HepG2 (cell line): Measurements from ENCODE around the gene C3orf18. TPM values are rescaled to one million over a fixed set of nuclear protein-coding genes. Genes with fewer than 3 reads are reported as not detected.

Experiments
- ATAC-seq: fragments of 200-7000 bp; cut with Tn5 transposase; 3 replicates; pipeline ENCODE4 v1.9.1; 2020; ENCODE audit warnings: mild to moderate bottlenecking, moderate library complexity
- BruUV-seq: library from RNA; stranded (reverse); fragments of 400-500 nt; replicated peaks from 2 replicates; lab custom pipeline; 2021; lab: Mats Ljungman, UMichigan
- CTCF ChIA-PET: fragments of 300-600 bp; formaldehyde crosslinking; extraction: SDS; loops from one replicate; lab custom pipeline; 2021; ENCODE audit warnings: low total read pairs, inconsistent platforms, low intra/inter-chr PET ratio; lab: Yijun Ruan, JAX
- POLR2A ChIA-PET: fragments of 350-600 bp; sonication (Branson Sonifier 250); formaldehyde crosslinking; loops from one replicate; lab custom pipeline; 2020; ENCODE audit warnings: antibody characterized with exemption, inconsistent platforms; lab: Yijun Ruan, JAX
- DNase-seq: peaks from one replicate; pipeline ENCODE4 v3.0.0-alpha.2; 2015; ENCODE audit warnings: low spot score
- FAIRE-seq: peaks from 3 replicates; lab custom pipeline; 2011; peaks lifted over from hg19 to GRCh38; lab: Jason Lieb, UNC
- H2AFZ ChIP-seq: one replicate; pipeline ENCODE4 v1.6.1; 2011; ENCODE audit warnings: low read length, inconsistent platforms
- H3K27ac ChIP-seq: fragments of 300-600 bp; 3 replicates; pipeline ENCODE4 v1.8.0; 2011; ENCODE audit warnings: mixed run types, mild to moderate bottlenecking, mixed read lengths, low read length, inconsistent platforms; ENCODE audit not compliant: insufficient read depth; ENCODE audit errors: extremely low read length
- H3K27me3 ChIP-seq, 2 experiments: fragments of 200-600 bp in 1 of 2; 2 replicates in 1 of 2; 3 replicates in 1 of 2; pipeline versions ENCODE4 v1.6.0 to v1.8.0; 2011; ENCODE audit warnings: low read length in 2 of 2, mild to moderate bottlenecking in 2 of 2, moderate library complexity in 2 of 2, inconsistent platforms in 1 of 2; ENCODE audit not compliant: insufficient read depth in 2 of 2, control insufficient read depth in 1 of 2
- H3K36me3 ChIP-seq, 2 experiments: fragments of 200-600 bp in 1 of 2; replicated peaks in 1 of 2; 2 replicates in 1 of 2; 3 replicates in 1 of 2; pipeline versions ENCODE4 v1.5.1 to v1.8.0; 2011; ENCODE audit warnings: low read length in 2 of 2, inconsistent platforms in 1 of 2; ENCODE audit not compliant: insufficient read depth in 2 of 2, control insufficient read depth in 1 of 2
- H3K4me1 ChIP-seq: 2 replicates; pipeline ENCODE4 v1.5.1; 2012; ENCODE audit warnings: low read length, inconsistent platforms; ENCODE audit not compliant: insufficient read depth
- H3K4me2 ChIP-seq: 2 replicates; pipeline ENCODE4 v1.6.0; 2011; ENCODE audit warnings: low read depth, low read length, inconsistent platforms
- H3K4me3 ChIP-seq, 3 experiments: fragments of 200-600 bp in 1 of 3; sonication (generic), shearing (Covaris generic) in 1 of 3; replicated peaks in 1 of 3; 2 replicates each; pipeline ENCODE4 v1.5.1; 2011 to 2016; ENCODE audit warnings: low read length in 3 of 3, inconsistent platforms in 2 of 3, low read depth in 2 of 3, mild to moderate bottlenecking in 2 of 3, control low read depth in 1 of 3, mixed read lengths in 1 of 3; ENCODE audit not compliant: insufficient read depth in 1 of 3
- H3K79me2 ChIP-seq: one replicate; pipeline ENCODE4 v1.6.1; 2011; ENCODE audit warnings: low read length, inconsistent platforms; ENCODE audit not compliant: insufficient read depth
- H3K9ac ChIP-seq: 2 replicates; pipeline ENCODE4 v1.6.0; 2011; ENCODE audit warnings: mild to moderate bottlenecking, low read depth, low read length, inconsistent platforms; ENCODE audit not compliant: insufficient read depth
- H3K9me3 ChIP-seq: 2 replicates; pipeline ENCODE4 v1.5.1; 2012; ENCODE audit warnings: mild to moderate bottlenecking, low read length
- H4K20me1 ChIP-seq: 2 replicates; pipeline ENCODE4 v1.6.0; 2011; ENCODE audit warnings: inconsistent platforms, mild to moderate bottlenecking, low read length, moderate library complexity; ENCODE audit not compliant: insufficient read depth
- BHLHE40 ChIP-seq: IDR thresholded peaks from 2 replicates; pipeline ENCODE4 v1.6.1; 2011; ENCODE audit warnings: low read length, improper control_type of control experiment
- ZNF354B ChIP-seq: sonication (generic); formaldehyde crosslinking; IDR thresholded peaks from 2 replicates; pipeline ENCODE4 v1.8.0; 2022; ENCODE audit warnings: mild to moderate bottlenecking, missing genetic modification reagents
- WGBS: methylation state at CpG from one replicate; pipeline ENCODE4 v1.1.6; 2017; ENCODE audit warnings: low lambda C conversion rate; 5-methylcytosine and 5-hydroxymethylcytosine counted together
- in situ Hi-C: cut with HindIII; loops from 2 replicates; pipeline ENCODE4 v1.10.0; 2017; ENCODE audit warnings: low pct_unique_long_range_greater_than_20kb; ENCODE audit not compliant: extremely low pct_ligation_motif_present
- intact Hi-C: fragments of 100-400 bp; cut with micrococcal nuclease; formaldehyde crosslinking; loops from one replicate; pipeline ENCODE4 v1.10.0; 2022; ENCODE audit not compliant: unreplicated experiment
- polyA plus RNA-seq, 8 experiments: library from polyadenylated mRNA; depleted of rRNA in 3 of 8; stranded (reverse) in 7 of 8; unstranded in 1 of 8; fragments of >200 nt; fragmentation: Illumina TruSeq in 4 of 8; extraction: Trizol in 4 of 8; gene quantifications; 2 replicates each; pipeline versions ENCODE4 v1.2.1 to v1.2.3, GENCODE V29; 2011 to 2016; ENCODE audit warnings: low read depth in 4 of 8, missing spikeins in 1 of 8, mixed read lengths in 1 of 8; ENCODE audit not compliant: insufficient read depth in 1 of 8
- total RNA-seq, 5 experiments: library from RNA; depleted of rRNA; stranded (reverse); fragments of >200 nt; fragmentation: Illumina TruSeq; extraction: Trizol; gene quantifications; 2 replicates each; pipeline ENCODE4 v1.2.3, GENCODE V29; 2016; ENCODE audit warnings: low read depth in 1 of 5
- TF ChIP-seq, protein P1 (sequence below): fragments of 450-650 bp; IDR thresholded peaks from 2 replicates; pipeline ENCODE4 v1.6.1; 2016

Gene C3orf18
- total and polyA plus RNA-seq, 2 of the 13 experiments (the other 11 are each of a cell fraction or from before 2014, with no cell fraction given): 1.6 to 4.8 TPM

DNA sequence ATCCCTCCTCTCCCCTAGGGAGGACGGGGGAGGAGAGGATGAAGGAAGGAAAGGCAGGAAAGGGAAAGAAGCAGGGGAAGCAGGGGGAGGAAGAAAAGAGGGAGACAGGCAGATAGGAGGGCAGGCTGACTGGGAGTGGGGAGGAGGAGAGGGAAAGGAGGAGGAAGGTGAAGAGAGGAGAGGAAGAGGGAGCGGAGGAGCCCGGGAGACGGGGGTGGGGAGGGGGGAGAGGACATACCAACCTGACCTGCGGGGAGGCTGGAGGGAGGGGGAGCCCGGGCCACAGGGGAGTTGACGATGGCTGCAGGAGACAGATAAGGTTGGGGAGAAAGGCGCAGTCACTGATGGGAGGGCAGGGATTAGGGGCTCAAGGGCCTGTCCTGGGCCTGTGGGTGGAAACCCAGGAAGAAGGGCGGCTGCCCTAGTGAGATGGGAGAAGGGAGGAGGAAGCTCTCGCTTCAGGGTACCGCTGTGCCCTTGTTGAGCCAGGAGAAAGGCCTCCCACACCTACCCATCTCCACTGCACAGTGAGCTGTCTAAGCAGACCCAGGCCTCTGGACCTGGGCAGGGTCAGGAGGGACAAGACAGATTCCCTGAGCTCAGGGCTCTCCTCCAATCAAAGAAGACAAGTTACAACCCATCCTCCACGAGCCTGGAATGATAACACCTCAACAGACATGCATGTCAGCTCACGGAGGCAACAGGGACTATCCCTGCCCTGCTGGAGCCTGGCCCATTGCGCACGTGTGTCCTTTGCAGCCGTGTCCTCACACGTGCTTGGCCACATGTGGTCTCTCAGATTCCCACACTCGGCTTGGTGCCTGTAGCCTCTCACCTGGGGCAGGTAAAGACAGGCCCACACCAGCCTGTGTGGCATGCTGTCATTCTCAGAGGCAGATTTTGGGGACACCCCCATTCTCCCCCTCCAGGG is 27.9 kb downstream of the C3orf18 start:
- Histone ChIP-seq H2AFZ (no peak overlapping the region), H3K27me3 (peaks cover 0 to 51% of the 10 kb centered on the region in 2 experiments; a peak in 4 of 5 replicates), H3K4me2 (no peak overlapping the region), H3K9ac (no peak overlapping the region), H3K36me3 (no peaks in the 10 kb centered on the region), H4K20me1 (no peaks in the 10 kb centered on the region), H3K79me2 (no peaks in the 10 kb centered on the region), H3K4me3 (no peak overlapping the region), H3K27ac (no peak overlapping the region), H3K4me1 (no peaks in the 10 kb centered on the region), H3K9me3 (no peaks in the 10 kb centered on the region)
- in situ Hi-C loops: loop anchor here (10.0 kb wide), 1 partner anchor 195 kb away; the partner anchor contains the start of genes RASSF1 and ZMYND10
- intact Hi-C loops: loop anchor here (10.0 kb wide), 1 partner anchor 195 kb away; the partner anchor contains the start of genes RASSF1 and ZMYND10
- no TSS peak for BruUV-seq
- POLR2A ChIA-PET: no interaction called here
- TF ChIP-seq, protein P1, sequence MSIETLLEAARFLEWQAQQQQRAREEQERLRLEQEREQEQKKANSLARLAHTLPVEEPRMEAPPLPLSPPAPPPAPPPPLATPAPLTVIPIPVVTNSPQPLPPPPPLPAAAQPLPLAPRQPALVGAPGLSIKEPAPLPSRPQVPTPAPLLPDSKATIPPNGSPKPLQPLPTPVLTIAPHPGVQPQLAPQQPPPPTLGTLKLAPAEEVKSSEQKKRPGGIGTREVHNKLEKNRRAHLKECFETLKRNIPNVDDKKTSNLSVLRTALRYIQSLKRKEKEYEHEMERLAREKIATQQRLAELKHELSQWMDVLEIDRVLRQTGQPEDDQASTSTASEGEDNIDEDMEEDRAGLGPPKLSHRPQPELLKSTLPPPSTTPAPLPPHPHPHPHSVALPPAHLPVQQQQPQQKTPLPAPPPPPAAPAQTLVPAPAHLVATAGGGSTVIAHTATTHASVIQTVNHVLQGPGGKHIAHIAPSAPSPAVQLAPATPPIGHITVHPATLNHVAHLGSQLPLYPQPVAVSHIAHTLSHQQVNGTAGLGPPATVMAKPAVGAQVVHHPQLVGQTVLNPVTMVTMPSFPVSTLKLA: peak; percentile 94
- TF ChIP-seq ZNF354B (CRISPR knock-in tag) (no peak), BHLHE40 (0 out of 2 replicates have a peak, but pooled peaks have one; percentile 15)
- 4% methylated on average over 9 of the region's 18 CpGs for WGBS
- DNase-seq: no peak
- ATAC-seq: no peak
- CTCF ChIA-PET: no interaction called here
- FAIRE-seq: no peak
